ENCODE data around the gene CHSY3.

Gene CHSY3

GRCh38 chr5:130096483-130096882, 192.2 kb downstream of the CHSY3 start:
- no peak for DNase-seq (ENCODE audit: low read depth)
- no peak overlapping the region for H3K4me3 ChIP-seq (ENCODE audit: low read length)
- TF ChIP-seq CTCF (conservative IDR thresholded peaks at IDR 0.05; ENCODE audit: low read length) = no peak

- DNase-seq (ENCODE audit: low read depth) = no peak
Observed at GRCh38 chr5:130099008-130099407, 194.7 kb downstream of the CHSY3 start.

GRCh38 chr5:130102375-130102774, 198.1 kb downstream of the CHSY3 start:
- no peak overlapping the region for H3K4me3 ChIP-seq (ENCODE audit: low read length)
- no peak for DNase-seq (ENCODE audit: low read depth)
- TF ChIP-seq CTCF (conservative IDR thresholded peaks at IDR 0.05; ENCODE audit: low read length) = no peak

More at GRCh38 chr5:130099008-130099407, 194.7 kb downstream of the CHSY3 start:
- TF ChIP-seq CTCF (conservative IDR thresholded peaks at IDR 0.05; ENCODE audit: low read length) = no peak
- H3K4me3 ChIP-seq (ENCODE audit: low read length) = no peak overlapping the region

- TF ChIP-seq CTCF (conservative IDR thresholded peaks at IDR 0.05; ENCODE audit: low read length) = no peak
- peak; percentile 44 for DNase-seq (ENCODE audit: low read depth)
- no peak overlapping the region for H3K4me3 ChIP-seq (ENCODE audit: low read length)
Observed at GRCh38 chr5:130102960-130103359, 198.7 kb downstream of the CHSY3 start.

GRCh38 chr5:130104895-130105688, 200.8 kb downstream of the CHSY3 start:
- no peak overlapping the region for H3K4me3 ChIP-seq (ENCODE audit: low read length)
- DNase-seq (ENCODE audit: low read depth) = peak; percentile 43
- no peak for TF ChIP-seq CTCF (conservative IDR thresholded peaks at IDR 0.05; ENCODE audit: low read length)

- TF ChIP-seq CTCF (conservative IDR thresholded peaks at IDR 0.05; ENCODE audit: low read length) = no peak
- DNase-seq (ENCODE audit: low read depth) = no peak
- no peak overlapping the region for H3K4me3 ChIP-seq (ENCODE audit: low read length)
Observed at GRCh38 chr5:130106480-130106879, 202.2 kb downstream of the CHSY3 start.

GRCh38 chr5:130109152-130109551, 204.9 kb downstream of the CHSY3 start:
- peak; percentile 44 for DNase-seq (ENCODE audit: low read depth)
- TF ChIP-seq CTCF (conservative IDR thresholded peaks at IDR 0.05; ENCODE audit: low read length) = peak; percentile 77
- H3K4me3 ChIP-seq (ENCODE audit: low read length) = no peak overlapping the region
